Neural cell (in vitro differentiated cells): ENCODE data around the gene PLXNA2. TPM values are rescaled to one million over a fixed set of nuclear protein-coding genes. Genes with fewer than 3 reads are reported as not detected.

Experiments used
- H2AFZ ChIP-seq: fragments of 200-600, 300-800 bp; sonication (generic), shearing (Covaris generic); 2 replicates; pipeline ENCODE4 v1.6.0; 2014; ENCODE audit warnings: low read depth, mild to moderate bottlenecking, antibody characterized with exemption, low read length, moderate library complexity
- H3F3A ChIP-seq: fragments of 200-600 bp; shearing (Covaris generic); 2 replicates; pipeline ENCODE4 v1.6.1; 2016; ENCODE audit warnings: mild to moderate bottlenecking, moderate library complexity, mixed read lengths, antibody characterized with exemption, low read length; ENCODE audit not compliant: insufficient read depth, poor library complexity, severe bottlenecking
- H3K27ac ChIP-seq: fragments of 200-600, 300-800 bp; sonication (generic), shearing (Covaris generic); 2 replicates; pipeline ENCODE4 v1.5.1; 2014; ENCODE audit warnings: mild to moderate bottlenecking, low read length, moderate library complexity
- H3K27me3 ChIP-seq: fragments of 300-800, 200-600 bp; sonication (generic), shearing (Covaris generic); 2 replicates; pipeline ENCODE4 v1.6.0; 2014; ENCODE audit warnings: mild to moderate bottlenecking, low read depth, low read length, moderate library complexity; ENCODE audit not compliant: insufficient read depth
- H3K36me3 ChIP-seq: fragments of 300-800, 200-600 bp; sonication (generic), shearing (Covaris generic); 2 replicates; pipeline ENCODE4 v1.5.1; 2014; ENCODE audit warnings: mild to moderate bottlenecking, antibody characterized with exemption, low read length, moderate library complexity; ENCODE audit not compliant: insufficient read depth
- H3K4me2 ChIP-seq: fragments of 300-800, 200-600 bp; sonication (generic), shearing (Covaris generic); 2 replicates; pipeline ENCODE4 v1.6.0; 2014; ENCODE audit warnings: mild to moderate bottlenecking, low read length
- H3K4me3 ChIP-seq: fragments of 300-800, 200-600 bp; sonication (generic), shearing (Covaris generic); 2 replicates; pipeline ENCODE4 v1.5.1; 2014; ENCODE audit warnings: mild to moderate bottlenecking, low read length, moderate library complexity
- H3K79me2 ChIP-seq: fragments of 200-600 bp; shearing (Covaris generic); replicated peaks from 2 replicates; pipeline ENCODE4 v1.6.0; 2014; ENCODE audit warnings: mild to moderate bottlenecking, low read length, moderate library complexity; ENCODE audit not compliant: insufficient read depth
- H3K9ac ChIP-seq: fragments of 300-800, 200-600 bp; sonication (generic), shearing (Covaris generic); 2 replicates; pipeline ENCODE4 v1.6.1; 2016; ENCODE audit warnings: mild to moderate bottlenecking, low read length, mixed read lengths
- H3K9me2 ChIP-seq: fragments of 200-600 bp; shearing (Covaris generic); 2 replicates; pipeline ENCODE4 v1.6.1; 2016; ENCODE audit warnings: mild to moderate bottlenecking, low read length, mixed read lengths; ENCODE audit not compliant: insufficient read depth
- H3K9me3 ChIP-seq: fragments of 200-600, 300-800 bp; sonication (generic), shearing (Covaris generic); 2 replicates; pipeline ENCODE4 v1.6.1; 2016; ENCODE audit warnings: mild to moderate bottlenecking, mixed run types, low read length, moderate library complexity, mixed read lengths
- H4K20me1 ChIP-seq: fragments of 200-600 bp; shearing (Covaris generic); 2 replicates; pipeline ENCODE4 v1.6.1; 2016; ENCODE audit warnings: mild to moderate bottlenecking, mixed run types; ENCODE audit not compliant: insufficient read depth
- CTCF ChIP-seq: fragments of 450-650 bp; IDR thresholded peaks from 2 replicates; pipeline ENCODE4 v1.5.1; 2014; ENCODE audit warnings: antibody characterized with exemption, mild to moderate bottlenecking, moderate library complexity; ENCODE audit not compliant: poor library complexity, severe bottlenecking
- EP300 ChIP-seq: fragments of 450-650 bp; conservative IDR thresholded peaks from 2 replicates; pipeline ENCODE4 v1.6.1; 2014; ENCODE audit warnings: antibody characterized with exemption, mild to moderate bottlenecking, moderate library complexity; ENCODE audit not compliant: poor library complexity, severe bottlenecking
- EZH2 ChIP-seq: fragments of 200-600, 300-800 bp; shearing (Covaris generic), sonication (generic); IDR thresholded peaks from 2 replicates; pipeline ENCODE4 v1.6.1; 2014; ENCODE audit warnings: antibody characterized with exemption, low read length, borderline replicate concordance, mild to moderate bottlenecking; ENCODE audit not compliant: insufficient read depth, poor library complexity, severe bottlenecking
- MXI1 ChIP-seq: fragments of 450-650 bp; conservative IDR thresholded peaks from 2 replicates; pipeline ENCODE4 v1.6.1; 2014; ENCODE audit warnings: antibody characterized with exemption, mild to moderate bottlenecking; ENCODE audit not compliant: poor library complexity, severe bottlenecking
- POLR2AphosphoS5 ChIP-seq: IDR thresholded peaks from 2 replicates; pipeline ENCODE4 v1.6.1; 2012
- RAD21 ChIP-seq: fragments of 450-650 bp; conservative IDR thresholded peaks from 2 replicates; pipeline ENCODE4 v1.6.1; 2014; ENCODE audit warnings: antibody characterized with exemption, mild to moderate bottlenecking, moderate library complexity
- REST ChIP-seq: IDR thresholded peaks from 2 replicates; pipeline ENCODE4 v1.6.1; 2012; ENCODE audit warnings: borderline replicate concordance
- SMC3 ChIP-seq: fragments of 450-650 bp; conservative IDR thresholded peaks from 2 replicates; pipeline ENCODE4 v1.6.1; 2014; ENCODE audit warnings: antibody characterized with exemption, mild to moderate bottlenecking, moderate library complexity; ENCODE audit not compliant: poor library complexity
- TAF1 ChIP-seq: IDR thresholded peaks from 2 replicates; pipeline ENCODE4 v1.6.1; 2012; ENCODE audit warnings: low read depth
- polyA plus RNA-seq: library from polyadenylated mRNA; depleted of rRNA; stranded (reverse); fragments of >200 nt; gene quantifications from 2 replicates; pipeline ENCODE4 v1.2.3, GENCODE V29; 2014

PLXNA2 gene
- polyA plus RNA-seq, 1 donor from 2014 or later = 30.6 TPM

GRCh38 chr1:208085655-208086515 lies 158.3 kb downstream of the PLXNA2 start:
- H3K9me2 ChIP-seq = no peaks in the 10 kb centered on the region
- H3K9me3 ChIP-seq = no peaks in the 10 kb centered on the region
- H3K27me3 ChIP-seq = no peaks in the 10 kb centered on the region
- H3K9ac ChIP-seq = no peak overlapping the region
- no peaks in the 10 kb centered on the region for H4K20me1 ChIP-seq
- no peak overlapping the region for H3K4me2 ChIP-seq
- no peaks in the 10 kb centered on the region for H3K79me2 ChIP-seq
- H3F3A ChIP-seq = no peaks in the 10 kb centered on the region
- H2AFZ ChIP-seq = no peak overlapping the region
- H3K36me3 ChIP-seq = peaks cover 6% of the 10 kb centered on the region
- TF ChIP-seq REST (no peak), EZH2 (no peak), SMC3 (no peak), MXI1 (no peak), RAD21 (no peak), CTCF (no peak), POLR2AphosphoS5 (no peak), EP300 (no peak), TAF1 (no peak)
- no peak overlapping the region for H3K4me3 ChIP-seq
- H3K27ac ChIP-seq = peak overlapping the region; percentile 17

GRCh38 chr1:208084764-208085163 lies 159.4 kb downstream of the PLXNA2 start:
- peaks cover 9% of the 10 kb centered on the region for H3K36me3 ChIP-seq
- no peak overlapping the region for H3K4me2 ChIP-seq
- no peak overlapping the region for H3K9ac ChIP-seq
- H3K27me3 ChIP-seq = no peaks in the 10 kb centered on the region
- H3K9me3 ChIP-seq = no peaks in the 10 kb centered on the region
- no peak for TF ChIP-seq MXI1
- no peak for TF ChIP-seq EZH2
- TF ChIP-seq TAF1 = no peak
- no peak for TF ChIP-seq POLR2AphosphoS5
- no peak for TF ChIP-seq RAD21
- no peak for TF ChIP-seq CTCF
- no peak for TF ChIP-seq EP300
- TF ChIP-seq SMC3 = no peak
- no peak for TF ChIP-seq REST
- H3K9me2 ChIP-seq = no peaks in the 10 kb centered on the region
- H2AFZ ChIP-seq = no peak overlapping the region
- H3F3A ChIP-seq = no peaks in the 10 kb centered on the region
- H3K27ac ChIP-seq = no peak overlapping the region
- H4K20me1 ChIP-seq = no peaks in the 10 kb centered on the region
- H3K4me3 ChIP-seq = no peak overlapping the region
- no peaks in the 10 kb centered on the region for H3K79me2 ChIP-seq
